Vagina (tissue), 2 donors: ENCODE results near the gene MAP3K14.

Experiments used
- CTCF ChIP-seq, 3 experiments: fragments of 450-650 bp in 2 of 3; fragments of 200-600 bp in 1 of 3; sonication (generic) in 1 of 3; IDR thresholded peaks; one replicate each; pipeline ENCODE4 v1.5.1; 2017 to 2019; ENCODE audit warnings: antibody characterized with exemption in 3 of 3, mild to moderate bottlenecking in 2 of 3, moderate library complexity in 2 of 3
- POLR2A ChIP-seq, 2 donors: fragments of 450-650 bp; IDR thresholded peaks; one replicate each; pipeline ENCODE4 v1.6.1; 2017; ENCODE audit warnings: antibody characterized with exemption in 2 of 2, mild to moderate bottlenecking in 2 of 2, moderate library complexity in 2 of 2
- POLR2AphosphoS5 ChIP-seq, 2 donors: sonication (generic); formaldehyde crosslinking; IDR thresholded peaks; one replicate each; pipeline ENCODE4 v1.9.0; 2017; ENCODE audit warnings: antibody characterized with exemption in 2 of 2, mild to moderate bottlenecking in 2 of 2, low read depth in 1 of 2; ENCODE audit not compliant: insufficient read depth in 1 of 2

DNA sequence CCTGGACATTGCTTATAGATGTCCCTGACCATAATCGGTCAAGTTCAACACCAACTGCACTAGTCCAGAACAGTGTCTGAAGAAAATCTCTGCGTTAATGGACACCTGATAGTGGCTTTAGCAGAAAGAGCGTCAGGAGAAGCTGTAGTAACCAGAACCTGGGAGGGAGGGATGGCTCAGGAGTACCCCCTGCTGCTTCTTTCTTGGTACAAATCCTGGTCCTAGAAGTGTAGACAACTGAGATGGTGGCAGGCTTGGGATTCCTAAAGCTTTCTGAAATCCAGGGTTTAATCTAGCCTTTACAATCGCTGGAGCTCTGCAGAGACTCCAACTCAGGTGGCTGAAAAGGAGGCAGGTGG, 5.4 kb downstream of the MAP3K14 start:
- TF ChIP-seq POLR2AphosphoS5 (IDR thresholded peaks at IDR 0.05; ENCODE audit: insufficient read depth in 1 of 2, low read depth in 1 of 2): no peak
- no peak for TF ChIP-seq CTCF (IDR thresholded peaks at IDR 0.05)
- TF ChIP-seq POLR2A (IDR thresholded peaks at IDR 0.05): no peak
